ENCODE measurements around the gene CLEC17A. TPM values are rescaled to one million over a fixed set of nuclear protein-coding genes. Genes with fewer than 3 reads are reported as not detected.
"Not testable (repeated sequence)": the region's sequence is repeated elsewhere in the genome, so short reads cannot be mapped to it uniquely, and the experiment has no call there.

The CLEC17A gene
- total and polyA plus RNA-seq, 2 donors (not counting 1 experiment from before 2014, with no cell fraction given): 121 to 163 TPM

DNA sequence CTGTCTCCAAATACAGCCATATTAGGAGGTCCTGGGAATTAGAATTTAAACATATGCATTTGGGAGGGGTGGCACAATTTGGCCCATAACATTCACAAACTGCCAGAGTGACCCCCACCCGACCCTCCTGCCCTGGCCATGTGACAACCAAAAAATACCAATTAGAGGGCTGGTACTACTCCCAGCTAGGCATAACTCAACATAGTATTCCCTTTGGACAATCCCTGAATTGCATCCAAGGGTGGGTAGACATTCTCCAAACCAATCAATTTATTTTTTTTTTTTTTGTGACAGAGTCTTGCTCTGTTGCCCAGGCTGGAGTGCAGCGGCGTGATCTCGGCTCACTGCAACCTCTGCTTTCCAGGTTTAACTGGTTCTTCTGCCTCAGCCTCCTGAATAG, 29.8 kb downstream of the CLEC17A start:
- H4K20me1 ChIP-seq (ENCODE audit: control insufficient read depth, insufficient read depth, low read length, poor library complexity, severe bottlenecking): no peaks in the 10 kb centered on the region
- H3K9ac ChIP-seq (ENCODE audit: low read length): peak overlapping the region; percentile 37
- peaks cover 54% of the 10 kb centered on the region for H3K4me1 Mint-ChIP-seq
- intact Hi-C loops (cut with micrococcal nuclease): no loop called here
- peaks cover 3 to 43% of the 10 kb centered on the region in 2 experiments for H3K36me3 ChIP-seq (replicated peaks in 1 of 2; ENCODE audit: control extremely low read depth in 1 of 2, control insufficient read depth in 1 of 2, extremely low read depth in 1 of 2, insufficient read depth in 2 of 2, low read length in 1 of 2)
- peak overlapping the region; percentile 29 for H3K4me3 Mint-ChIP-seq
- H3K4me1 ChIP-seq (ENCODE audit: control insufficient read depth in 2 of 2, insufficient read depth in 2 of 2, low read length in 2 of 2): peaks cover 58 to 67% of the 10 kb centered on the region in 2 donors
- H2AFZ ChIP-seq (ENCODE audit: insufficient read depth, low read depth, low read length, poor library complexity, severe bottlenecking): no peak overlapping the region
- no peaks in the 10 kb centered on the region for H3K27me3 ChIP-seq (replicated peaks in 1 of 4; ENCODE audit: control extremely low read depth in 1 of 4, control insufficient read depth in 3 of 4, insufficient read depth in 4 of 4, low read length in 3 of 4)
- TF ChIP-seq EZH2 (IDR thresholded peaks at IDR 0.05; ENCODE audit: borderline replicate concordance, insufficient read depth, low read depth, low read length, poor library complexity, severe bottlenecking): no peak
- TF ChIP-seq, protein P1, sequence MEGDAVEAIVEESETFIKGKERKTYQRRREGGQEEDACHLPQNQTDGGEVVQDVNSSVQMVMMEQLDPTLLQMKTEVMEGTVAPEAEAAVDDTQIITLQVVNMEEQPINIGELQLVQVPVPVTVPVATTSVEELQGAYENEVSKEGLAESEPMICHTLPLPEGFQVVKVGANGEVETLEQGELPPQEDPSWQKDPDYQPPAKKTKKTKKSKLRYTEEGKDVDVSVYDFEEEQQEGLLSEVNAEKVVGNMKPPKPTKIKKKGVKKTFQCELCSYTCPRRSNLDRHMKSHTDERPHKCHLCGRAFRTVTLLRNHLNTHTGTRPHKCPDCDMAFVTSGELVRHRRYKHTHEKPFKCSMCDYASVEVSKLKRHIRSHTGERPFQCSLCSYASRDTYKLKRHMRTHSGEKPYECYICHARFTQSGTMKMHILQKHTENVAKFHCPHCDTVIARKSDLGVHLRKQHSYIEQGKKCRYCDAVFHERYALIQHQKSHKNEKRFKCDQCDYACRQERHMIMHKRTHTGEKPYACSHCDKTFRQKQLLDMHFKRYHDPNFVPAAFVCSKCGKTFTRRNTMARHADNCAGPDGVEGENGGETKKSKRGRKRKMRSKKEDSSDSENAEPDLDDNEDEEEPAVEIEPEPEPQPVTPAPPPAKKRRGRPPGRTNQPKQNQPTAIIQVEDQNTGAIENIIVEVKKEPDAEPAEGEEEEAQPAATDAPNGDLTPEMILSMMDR (IDR thresholded peaks at IDR 0.05): no peak
- H3K27ac Mint-ChIP-seq: peak overlapping the region; percentile 99
- H3K27ac ChIP-seq (ENCODE audit: low read length in 2 of 2): peak overlapping the region; percentile 91 to 92
- no peaks in the 10 kb centered on the region for H3K9me3 Mint-ChIP-seq (ENCODE audit: insufficient read depth)
- H3K4me3 ChIP-seq (ENCODE audit: control extremely low read depth in 1 of 5, extremely low read depth in 1 of 5, insufficient read depth in 1 of 5, low read depth in 2 of 5, low read length in 4 of 5): peak overlapping the region in 1 of 5 experiments; percentile 33
- H3K79me2 ChIP-seq (ENCODE audit: control insufficient read depth, insufficient read depth, low read length): peaks cover 34% of the 10 kb centered on the region
- 100% methylated on average over 3 of the region's 4 CpGs for WGBS (ENCODE audit: insufficient coverage)
- ChIA-PET POLR2A (interaction anchor here (0.6 to 1.6 kb wide), 4 partner anchors 8 to 231 kb away, joined by 3 to 19 read pairs (median 3); partner anchors contain the start of gene ADGRE5), CTCF (interaction anchor here (0.6 to 6.6 kb wide), 8 partner anchors 8 to 278 kb away, joined by 3 to 54 read pairs (median 6); partner anchors contain the start of genes NDUFB7 and ZNF333)
- H3K27me3 Mint-ChIP-seq: no peaks in the 10 kb centered on the region
- H3K9me3 ChIP-seq (ENCODE audit: control extremely low read depth in 1 of 3, control insufficient read depth in 2 of 3, insufficient read depth in 1 of 3, low read length in 2 of 3): no peaks in the 10 kb centered on the region
- peak overlapping the region; percentile 70 for H3K4me2 ChIP-seq (replicated peaks; ENCODE audit: low read depth, low read length, poor library complexity, severe bottlenecking)
- no peak for ATAC-seq (ENCODE audit: low read depth)
- no peak for DNase-seq

DNA sequence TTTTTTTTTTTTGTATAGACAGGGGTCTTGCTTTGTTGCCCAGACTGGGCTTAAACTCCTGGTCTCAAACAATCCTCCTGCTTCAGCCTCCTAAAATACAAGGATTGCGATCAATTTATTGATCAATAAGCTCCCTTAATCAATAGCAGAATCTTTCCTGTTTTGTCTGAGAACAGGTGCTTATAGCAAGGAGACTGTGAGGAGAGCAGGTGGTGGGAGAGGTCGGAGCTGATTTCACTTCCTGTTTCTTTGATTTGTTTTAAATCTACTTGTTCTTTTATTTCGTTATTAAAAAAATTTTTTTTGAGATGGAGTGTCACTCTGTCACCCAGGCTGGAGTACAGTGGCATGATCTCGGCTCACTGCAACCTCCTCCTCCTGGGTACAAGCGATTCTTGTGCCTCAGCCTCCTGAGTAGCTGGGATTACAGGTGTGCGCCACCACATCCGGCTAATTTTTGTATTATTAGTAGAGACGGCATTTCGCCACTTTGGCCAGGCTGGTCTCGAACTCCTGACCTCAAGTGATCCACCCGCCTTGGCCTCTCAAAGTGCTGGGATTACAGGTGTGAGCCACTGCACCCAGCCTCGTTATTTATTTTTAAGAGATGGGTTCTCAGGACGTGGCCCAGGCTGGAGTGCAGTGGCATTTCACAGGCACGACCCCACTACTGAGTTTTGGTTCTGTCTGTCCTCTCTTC, 30.7 kb downstream of the CLEC17A start:
- Histone ChIP-seq H3K36me3 (replicated peaks in 1 of 2; ENCODE audit: control extremely low read depth in 1 of 2, control insufficient read depth in 1 of 2, extremely low read depth in 1 of 2, insufficient read depth in 2 of 2, low read length in 1 of 2) (peaks cover 3 to 36% of the 10 kb centered on the region in 2 experiments), H3K79me2 (ENCODE audit: control insufficient read depth, insufficient read depth, low read length) (peaks cover 27% of the 10 kb centered on the region), H3K4me1 (ENCODE audit: control insufficient read depth in 2 of 2, insufficient read depth in 2 of 2, low read length in 2 of 2) (peaks cover 53 to 64% of the 10 kb centered on the region in 2 donors), H3K9ac (ENCODE audit: low read length) (peak overlapping the region; percentile 38), H3K4me2 (replicated peaks; ENCODE audit: low read depth, low read length, poor library complexity, severe bottlenecking) (peak overlapping the region; percentile 70), H3K4me3 (ENCODE audit: control extremely low read depth in 1 of 5, extremely low read depth in 1 of 5, insufficient read depth in 1 of 5, low read depth in 2 of 5, low read length in 4 of 5) (peak overlapping the region in 1 of 5 experiments; percentile 38), H3K27ac (ENCODE audit: low read length in 2 of 2) (peak overlapping the region; percentile 91 to 92)
- ChIA-PET POLR2A (interaction anchor here (0.6 to 1.6 kb wide), 11 partner anchors 9 to 540 kb away, joined by 3 to 19 read pairs (median 3); partner anchors contain the start of genes ADGRE5 and NDUFB7), CTCF (interaction anchor here (0.6 to 6.6 kb wide), 8 partner anchors 9 to 76 kb away, joined by 3 to 54 read pairs (median 6); partner anchors contain the start of genes NDUFB7 and ZNF333)
- H3K27ac Mint-ChIP-seq: peak overlapping the region; percentile 99
- peaks cover 49% of the 10 kb centered on the region for H3K4me1 Mint-ChIP-seq
- intact Hi-C loops (cut with micrococcal nuclease): loop anchor here (1.0 kb wide), 4 partner anchors 9 to 73 kb away; partner anchors contain the start of gene CLEC17A
- not testable (repeated sequence) for H3K27me3 Mint-ChIP-seq; H3K9me3 Mint-ChIP-seq (ENCODE audit: insufficient read depth); H2AFZ ChIP-seq (ENCODE audit: insufficient read depth, low read depth, low read length, poor library complexity, severe bottlenecking); H3K9me3 ChIP-seq (ENCODE audit: control extremely low read depth in 1 of 3, control insufficient read depth in 2 of 3, insufficient read depth in 1 of 3, low read length in 2 of 3); H4K20me1 ChIP-seq (ENCODE audit: control insufficient read depth, insufficient read depth, low read length, poor library complexity, severe bottlenecking); H3K27me3 ChIP-seq (replicated peaks in 1 of 4; ENCODE audit: control extremely low read depth in 1 of 4, control insufficient read depth in 3 of 4, insufficient read depth in 4 of 4, low read length in 3 of 4)
- H3K4me3 Mint-ChIP-seq: peak overlapping the region; percentile 89
- WGBS (ENCODE audit: insufficient coverage): 13% methylated on average over 6 of the region's 14 CpGs
- ATAC-seq (ENCODE audit: low read depth): peak; percentile 40
- DNase-seq: peak; percentile 83

Data from B cell (primary cell).